HG02623 (cell line): ENCODE measurements around the gene RAD23A.

Experiments used
- ATAC-seq: cut with Tn5 transposase; IDR thresholded peaks from one replicate; pipeline ENCODE4 v1.9.1; 2021; ENCODE audit warnings: moderate library complexity; ENCODE audit not compliant: unreplicated experiment

RAD23A gene

DNA sequence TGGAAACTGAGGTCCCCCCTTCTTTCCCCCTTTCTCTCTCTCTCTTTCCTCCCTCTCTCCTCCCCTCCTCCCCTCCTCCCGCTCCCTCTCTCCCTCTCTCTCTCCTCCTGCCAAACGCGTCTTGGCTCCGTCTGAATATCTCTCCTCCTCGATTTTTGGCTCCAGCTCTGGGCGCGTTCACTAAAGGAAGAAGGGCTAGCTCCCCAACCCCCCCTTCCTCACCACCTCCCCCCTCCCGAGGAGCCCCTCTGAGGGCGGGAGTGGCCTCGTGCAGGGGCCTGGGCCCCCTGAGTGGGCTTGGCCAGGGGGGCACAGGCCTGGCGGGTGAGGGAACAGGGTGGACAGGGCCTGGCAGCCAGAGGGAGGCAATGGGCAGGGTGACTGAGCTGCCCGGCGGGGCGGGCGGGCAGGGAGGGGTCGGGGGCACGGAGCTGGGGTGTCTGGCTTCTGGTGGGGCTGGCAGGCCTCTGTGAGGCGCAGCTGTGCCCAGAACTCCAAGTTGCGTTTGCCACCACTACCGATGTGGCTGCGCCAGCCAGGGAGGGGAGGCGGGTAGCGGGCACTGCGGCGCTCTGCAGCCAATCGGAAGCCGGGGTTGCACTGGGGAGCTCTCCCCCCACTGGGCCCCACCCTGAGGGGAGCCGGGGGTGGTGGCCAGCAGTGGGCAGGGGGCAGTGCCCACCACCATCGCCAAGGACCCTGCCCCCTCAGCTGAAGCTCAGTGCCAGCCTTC lies 56.7 kb downstream of the RAD23A start:
- ATAC-seq: no peak

DNA sequence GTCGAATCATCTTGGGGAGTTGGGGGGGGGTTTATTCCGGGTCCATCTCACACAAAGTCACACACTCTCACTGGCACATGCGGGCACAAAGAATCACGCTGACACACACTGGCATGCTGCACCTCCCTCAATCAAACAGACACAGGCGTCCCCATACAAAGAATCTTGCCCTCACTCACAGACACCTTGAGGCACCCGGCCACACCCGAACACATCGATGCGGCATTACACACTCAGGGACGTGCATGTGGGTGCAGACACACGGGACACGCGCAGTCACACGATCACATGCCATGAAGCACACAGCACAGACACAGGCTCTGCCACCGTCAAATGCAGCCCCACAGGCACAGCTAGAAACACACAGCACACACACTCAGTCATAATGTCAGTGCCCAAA lies 57.4 kb downstream of the RAD23A start:
- ATAC-seq: no peak
